ENCODE data around the gene SMIM13. TPM values are rescaled to one million over a fixed set of nuclear protein-coding genes. Genes with fewer than 3 reads are reported as not detected.
"Not testable (repeated sequence)": the region's sequence is repeated elsewhere in the genome, so short reads cannot be mapped to it uniquely, and the experiment has no call there.

Gene SMIM13
- total RNA-seq, 2 donors from 2014 or later, result 6.3 to 8.0 TPM

GRCh38 chr6:11113038-11113437, 19.4 kb downstream of the SMIM13 start:
- Histone ChIP-seq H3K9ac (ENCODE audit: low read depth in 2 of 2, low read length in 2 of 2) (no peak overlapping the region), H3K27ac (no peak overlapping the region), H3K4me3 (no peak overlapping the region), H3K4me1 (no peaks in the 10 kb centered on the region), H3K36me3 (no peaks in the 10 kb centered on the region), H3K27me3 (no peaks in the 10 kb centered on the region), H3K9me3 (no peaks in the 10 kb centered on the region)
- intact Hi-C loops (cut with DNase I), result no loop called here
- TF ChIP-seq CTCF (IDR thresholded peaks at IDR 0.05), result no peak
- no peak for DNase-seq

GRCh38 chr6:11115808-11116536, 22.3 kb downstream of the SMIM13 start:
- H3K9ac ChIP-seq (ENCODE audit: low read depth in 2 of 2, low read length in 2 of 2); H3K27ac ChIP-seq; H3K4me3 ChIP-seq; H3K9me3 ChIP-seq; intact Hi-C loops (cut with DNase I); H3K27me3 ChIP-seq; H3K36me3 ChIP-seq; H3K4me1 ChIP-seq: not testable (repeated sequence)
- DNase-seq, result peak; percentile 7

- H3K27me3 ChIP-seq, result no peaks in the 10 kb centered on the region
- H3K36me3 ChIP-seq, result no peaks in the 10 kb centered on the region
- no peak overlapping the region for H3K27ac ChIP-seq
- no peaks in the 10 kb centered on the region for H3K4me1 ChIP-seq
- H3K4me3 ChIP-seq, result no peak overlapping the region
- no peak overlapping the region for H3K9ac ChIP-seq (ENCODE audit: low read depth in 2 of 2, low read length in 2 of 2)
- H3K9me3 ChIP-seq, result no peaks in the 10 kb centered on the region
- intact Hi-C loops (cut with DNase I), result no loop called here
- no peak for TF ChIP-seq CTCF (IDR thresholded peaks at IDR 0.05)
- no peak for DNase-seq
Observed at GRCh38 chr6:11120271-11121005, 26.8 kb downstream of the SMIM13 start.

GRCh38 chr6:11121851-11122250, 28.2 kb downstream of the SMIM13 start:
- no peak for DNase-seq
- TF ChIP-seq CTCF (IDR thresholded peaks at IDR 0.05), result no peak
- H3K36me3 ChIP-seq, result no peaks in the 10 kb centered on the region
- no peaks in the 10 kb centered on the region for H3K9me3 ChIP-seq
- no peaks in the 10 kb centered on the region for H3K27me3 ChIP-seq
- H3K4me1 ChIP-seq, result no peaks in the 10 kb centered on the region
- no peak overlapping the region for H3K27ac ChIP-seq
- intact Hi-C loops (cut with DNase I), result no loop called here
- H3K9ac ChIP-seq (ENCODE audit: low read depth in 2 of 2, low read length in 2 of 2), result no peak overlapping the region
- H3K4me3 ChIP-seq, result no peak overlapping the region

DNA sequence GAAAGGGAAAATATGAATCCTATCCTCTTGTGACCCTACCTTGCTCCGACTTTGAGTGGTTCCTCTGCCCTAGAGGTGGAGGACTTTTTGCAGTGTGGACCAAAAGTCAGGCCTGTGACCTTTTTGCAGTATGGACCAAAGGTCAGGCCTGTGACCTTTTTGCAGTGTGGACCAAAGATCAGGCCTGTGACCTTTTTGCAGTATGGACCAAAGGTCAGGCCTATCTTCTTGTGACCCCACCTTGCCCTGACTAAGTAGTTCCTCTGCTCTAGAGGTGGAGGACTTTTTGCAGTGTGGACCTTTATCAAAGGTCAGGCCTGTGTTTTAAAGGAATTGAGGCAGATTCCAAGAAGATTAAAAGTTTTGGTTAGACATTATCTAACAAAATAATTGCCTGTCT, 28.7 kb downstream of the SMIM13 start:
- H3K9me3 ChIP-seq, result no peaks in the 10 kb centered on the region
- H3K4me3 ChIP-seq, result no peak overlapping the region
- intact Hi-C loops (cut with DNase I), result no loop called here
- H3K36me3 ChIP-seq, result no peaks in the 10 kb centered on the region
- no peak overlapping the region for H3K9ac ChIP-seq (ENCODE audit: low read depth in 2 of 2, low read length in 2 of 2)
- H3K4me1 ChIP-seq, result no peaks in the 10 kb centered on the region
- no peak overlapping the region for H3K27ac ChIP-seq
- no peaks in the 10 kb centered on the region for H3K27me3 ChIP-seq
- no peak for TF ChIP-seq CTCF (IDR thresholded peaks at IDR 0.05)
- DNase-seq, result peak; percentile 9

- Histone ChIP-seq H3K4me3 (no peak overlapping the region), H3K27me3 (no peaks in the 10 kb centered on the region), H3K9ac (ENCODE audit: low read depth in 2 of 2, low read length in 2 of 2) (no peak overlapping the region), H3K9me3 (no peaks in the 10 kb centered on the region), H3K36me3 (no peaks in the 10 kb centered on the region), H3K27ac (no peak overlapping the region), H3K4me1 (no peaks in the 10 kb centered on the region)
- no peak for DNase-seq
- intact Hi-C loops (cut with DNase I), result no loop called here
- TF ChIP-seq CTCF (IDR thresholded peaks at IDR 0.05), result no peak
Observed at GRCh38 chr6:11123978-11124377, 30.3 kb downstream of the SMIM13 start.
